ENCODE results near the gene E2F2.

Gene E2F2

GRCh38 chr1:23514111-23514679, 16.8 kb downstream of the E2F2 start:
- Histone ChIP-seq H3K9me3 (ENCODE audit: insufficient read depth, low read length) (no peaks in the 10 kb centered on the region), H3K4me3 (ENCODE audit: insufficient read depth, low read length, poor library complexity, severe bottlenecking) (no peak overlapping the region), H3K9me2 (replicated peaks; ENCODE audit: insufficient read depth, low read length) (no peaks in the 10 kb centered on the region), H3K27ac (ENCODE audit: low read depth, low read length) (no peak overlapping the region), H3K27me3 (ENCODE audit: low read length) (no peaks in the 10 kb centered on the region), H2AFZ (ENCODE audit: low read depth, low read length, severe bottlenecking) (no peak overlapping the region), H3K9ac (ENCODE audit: low read length) (no peak overlapping the region), H4K20me1 (ENCODE audit: low read depth, low read length) (no peaks in the 10 kb centered on the region), H3K79me2 (ENCODE audit: insufficient read depth, low read length) (peaks cover 3% of the 10 kb centered on the region), H3K4me2 (ENCODE audit: low read depth, low read length, poor library complexity, severe bottlenecking) (no peak overlapping the region), H3F3A (ENCODE audit: insufficient read depth) (peaks cover 2% of the 10 kb centered on the region; the same call in 1 of the 2 replicates), H3K36me3 (ENCODE audit: low read length) (peaks cover 33% of the 10 kb centered on the region; the same call in 1 of the 2 replicates)
- TF ChIP-seq CTCF (IDR thresholded peaks at IDR 0.05; ENCODE audit: insufficient read depth, low read length, poor library complexity, severe bottlenecking) = no peak
- no peak for TF ChIP-seq EZH2phosphoT487 (conservative IDR thresholded peaks at IDR 0.05; ENCODE audit: low read length)

DNA sequence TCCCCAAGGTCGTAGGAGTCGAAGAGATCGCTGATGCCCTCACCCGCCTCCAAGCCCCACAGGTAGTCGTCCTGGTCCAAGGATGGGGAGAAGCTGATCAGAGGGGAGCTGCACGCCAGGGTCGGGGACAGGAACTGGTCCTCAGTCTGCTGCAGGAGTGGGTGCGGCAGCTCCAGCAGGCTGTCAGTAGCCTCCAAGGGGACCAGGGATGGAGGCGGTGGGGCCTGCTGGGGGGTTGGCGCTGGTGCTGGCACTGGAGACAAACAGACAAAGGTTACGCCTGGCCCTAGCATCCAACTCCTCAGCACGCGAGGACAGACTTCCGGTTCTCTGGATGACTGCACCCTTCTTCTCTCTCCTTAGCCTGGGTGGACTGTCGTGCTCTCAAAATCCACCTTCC, 21.1 kb downstream of the E2F2 start:
- Histone ChIP-seq H3K9me3 (ENCODE audit: insufficient read depth, low read length) (no peaks in the 10 kb centered on the region), H3K36me3 (ENCODE audit: low read length) (peaks cover 11% of the 10 kb centered on the region; the same call in 1 of the 2 replicates), H3K9ac (ENCODE audit: low read length) (no peak overlapping the region), H3K9me2 (replicated peaks; ENCODE audit: insufficient read depth, low read length) (no peaks in the 10 kb centered on the region), H3K27ac (ENCODE audit: low read depth, low read length) (no peak overlapping the region), H2AFZ (ENCODE audit: low read depth, low read length, severe bottlenecking) (no peak overlapping the region), H3K27me3 (ENCODE audit: low read length) (no peaks in the 10 kb centered on the region), H4K20me1 (ENCODE audit: low read depth, low read length) (no peaks in the 10 kb centered on the region), H3F3A (ENCODE audit: insufficient read depth) (peaks cover 22% of the 10 kb centered on the region), H3K79me2 (ENCODE audit: insufficient read depth, low read length) (no peaks in the 10 kb centered on the region), H3K4me3 (ENCODE audit: insufficient read depth, low read length, poor library complexity, severe bottlenecking) (no peak overlapping the region), H3K4me2 (ENCODE audit: low read depth, low read length, poor library complexity, severe bottlenecking) (no peak overlapping the region)
- TF ChIP-seq CTCF (IDR thresholded peaks at IDR 0.05; ENCODE audit: insufficient read depth, low read length, poor library complexity, severe bottlenecking) (no peak), EZH2phosphoT487 (conservative IDR thresholded peaks at IDR 0.05; ENCODE audit: low read length) (no peak)

- H3K9ac ChIP-seq (ENCODE audit: low read length) = no peak overlapping the region
- no peak overlapping the region for H3K4me3 ChIP-seq (ENCODE audit: insufficient read depth, low read length, poor library complexity, severe bottlenecking)
- H3K27me3 ChIP-seq (ENCODE audit: low read length) = no peaks in the 10 kb centered on the region
- no peak overlapping the region for H2AFZ ChIP-seq (ENCODE audit: low read depth, low read length, severe bottlenecking)
- no peaks in the 10 kb centered on the region for H3K79me2 ChIP-seq (ENCODE audit: insufficient read depth, low read length)
- TF ChIP-seq CTCF (IDR thresholded peaks at IDR 0.05; ENCODE audit: insufficient read depth, low read length, poor library complexity, severe bottlenecking) (no peak), EZH2phosphoT487 (conservative IDR thresholded peaks at IDR 0.05; ENCODE audit: low read length) (no peak)
- no peak overlapping the region for H3K4me2 ChIP-seq (ENCODE audit: low read depth, low read length, poor library complexity, severe bottlenecking)
- no peaks in the 10 kb centered on the region for H4K20me1 ChIP-seq (ENCODE audit: low read depth, low read length)
- H3F3A ChIP-seq (ENCODE audit: insufficient read depth) = peaks cover 27% of the 10 kb centered on the region; the same call in 1 of the 2 replicates
- no peak overlapping the region for H3K27ac ChIP-seq (ENCODE audit: low read depth, low read length)
- no peaks in the 10 kb centered on the region for H3K9me3 ChIP-seq (ENCODE audit: insufficient read depth, low read length)
- peaks cover 2% of the 10 kb centered on the region; the same call in 1 of the 2 replicates for H3K36me3 ChIP-seq (ENCODE audit: low read length)
- H3K9me2 ChIP-seq (replicated peaks; ENCODE audit: insufficient read depth, low read length) = no peaks in the 10 kb centered on the region
Measured at GRCh38 chr1:23506376-23507107, 24.5 kb downstream of the E2F2 start.

Measured in SU-DHL-6 (cell line).